Measurements from ENCODE around the gene DNAH1.
"Not testable (repeated sequence)": the region's sequence is repeated elsewhere in the genome, so short reads cannot be mapped to it uniquely, and the experiment has no call there.

DNAH1 gene

DNA sequence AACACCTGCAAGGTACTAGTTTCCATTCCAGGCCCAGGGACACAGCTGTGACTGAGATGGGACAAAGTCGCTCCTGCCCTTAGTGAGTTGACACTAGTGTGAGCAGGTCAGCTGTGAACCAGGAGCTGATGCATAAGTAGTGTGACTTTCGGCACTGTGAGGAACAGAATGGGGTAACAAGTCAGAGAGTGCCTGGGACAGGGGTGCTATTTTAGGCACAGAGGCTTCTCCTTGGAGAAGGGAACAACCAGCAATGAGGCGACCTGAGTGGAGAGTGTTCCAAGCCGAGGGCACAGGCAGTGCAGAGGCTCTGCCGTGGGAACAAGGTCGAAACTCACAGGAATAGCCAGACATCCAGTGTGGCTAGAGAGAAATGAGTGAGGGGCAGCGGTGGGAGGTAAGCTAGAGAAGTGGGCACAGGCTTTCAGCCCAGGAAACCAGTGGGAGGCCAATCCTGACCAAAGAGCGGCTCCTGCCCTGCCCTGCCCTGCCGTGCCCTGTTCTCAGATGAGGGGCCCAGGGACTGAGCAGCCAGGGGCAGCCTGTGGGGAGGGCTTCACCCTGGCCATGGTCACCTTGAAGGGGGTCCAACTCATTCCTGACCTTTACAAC is 14.2 kb downstream of the DNAH1 start:
- Histone ChIP-seq H3K27ac (no peak overlapping the region), H3K36me3 (replicated peaks) (no peaks in the 10 kb centered on the region), H3K4me3 (ENCODE audit: low read depth, low read length) (no peak overlapping the region), H3K27me3 (replicated peaks) (no peaks in the 10 kb centered on the region)
- in situ Hi-C loops (cut with HindIII; ENCODE audit: low pct_ligation_motif_present, low sequenced_read_pairs) = no loop called here
- TF ChIP-seq, protein P1, sequence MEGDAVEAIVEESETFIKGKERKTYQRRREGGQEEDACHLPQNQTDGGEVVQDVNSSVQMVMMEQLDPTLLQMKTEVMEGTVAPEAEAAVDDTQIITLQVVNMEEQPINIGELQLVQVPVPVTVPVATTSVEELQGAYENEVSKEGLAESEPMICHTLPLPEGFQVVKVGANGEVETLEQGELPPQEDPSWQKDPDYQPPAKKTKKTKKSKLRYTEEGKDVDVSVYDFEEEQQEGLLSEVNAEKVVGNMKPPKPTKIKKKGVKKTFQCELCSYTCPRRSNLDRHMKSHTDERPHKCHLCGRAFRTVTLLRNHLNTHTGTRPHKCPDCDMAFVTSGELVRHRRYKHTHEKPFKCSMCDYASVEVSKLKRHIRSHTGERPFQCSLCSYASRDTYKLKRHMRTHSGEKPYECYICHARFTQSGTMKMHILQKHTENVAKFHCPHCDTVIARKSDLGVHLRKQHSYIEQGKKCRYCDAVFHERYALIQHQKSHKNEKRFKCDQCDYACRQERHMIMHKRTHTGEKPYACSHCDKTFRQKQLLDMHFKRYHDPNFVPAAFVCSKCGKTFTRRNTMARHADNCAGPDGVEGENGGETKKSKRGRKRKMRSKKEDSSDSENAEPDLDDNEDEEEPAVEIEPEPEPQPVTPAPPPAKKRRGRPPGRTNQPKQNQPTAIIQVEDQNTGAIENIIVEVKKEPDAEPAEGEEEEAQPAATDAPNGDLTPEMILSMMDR (IDR thresholded peaks at IDR 0.05; ENCODE audit: low read depth, low read length, missing control alignments) = no peak
- DNase-seq = no peak

DNA sequence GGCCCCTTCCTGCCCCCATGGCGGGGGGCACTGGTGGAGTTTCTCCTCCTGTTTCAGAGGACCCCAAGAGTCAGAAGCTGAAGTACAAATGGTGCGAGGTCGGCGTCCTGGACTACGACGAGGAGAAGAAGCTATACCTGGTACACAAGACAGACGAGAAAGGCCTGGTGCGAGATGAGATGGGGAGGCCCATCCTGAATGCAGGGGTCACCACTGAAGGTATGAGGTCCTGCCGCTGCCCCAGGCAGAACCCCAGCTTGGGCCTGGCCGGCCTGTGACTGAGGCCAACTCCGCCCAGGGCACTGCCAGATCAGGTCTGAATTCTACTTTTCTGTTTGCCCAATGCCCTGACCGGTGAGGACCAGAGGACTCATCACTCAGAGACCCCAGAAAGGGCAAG is 15.0 kb downstream of the DNAH1 start:
- TF ChIP-seq, protein P1 (IDR thresholded peaks at IDR 0.05; ENCODE audit: low read depth, low read length, missing control alignments) = no peak
- Histone ChIP-seq H3K27ac (no peak overlapping the region), H3K4me3 (ENCODE audit: low read depth, low read length) (no peak overlapping the region), H3K27me3 (replicated peaks) (no peaks in the 10 kb centered on the region), H3K36me3 (replicated peaks) (no peaks in the 10 kb centered on the region)
- no peak for DNase-seq
- in situ Hi-C loops (cut with HindIII; ENCODE audit: low pct_ligation_motif_present, low sequenced_read_pairs) = no loop called here

DNA sequence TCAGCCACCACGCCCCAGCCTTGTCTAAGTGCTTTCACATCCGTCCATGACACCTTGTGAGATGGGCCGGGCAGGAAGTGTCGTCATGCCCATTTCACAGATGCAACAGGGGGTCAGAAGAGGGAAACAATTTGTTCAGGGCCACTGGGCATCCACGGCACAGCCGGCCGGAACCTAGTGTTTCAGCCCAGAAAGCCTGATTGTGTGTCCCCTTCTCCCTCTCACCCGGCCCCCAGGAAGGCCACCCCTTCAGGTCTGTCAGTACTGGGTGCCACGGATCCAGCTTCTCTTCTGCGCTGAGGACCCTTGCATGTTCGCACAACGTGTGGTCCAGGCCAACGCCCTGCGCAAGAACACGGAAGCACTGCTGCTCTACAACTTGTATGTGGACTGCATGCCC is 15.8 kb downstream of the DNAH1 start:
- no peak for DNase-seq
- in situ Hi-C loops (cut with HindIII; ENCODE audit: low pct_ligation_motif_present, low sequenced_read_pairs) = no loop called here
- H3K4me3 ChIP-seq (ENCODE audit: low read depth, low read length) = no peak overlapping the region
- TF ChIP-seq, protein P1 (IDR thresholded peaks at IDR 0.05; ENCODE audit: low read depth, low read length, missing control alignments) = no peak
- no peak overlapping the region for H3K27ac ChIP-seq
- no peaks in the 10 kb centered on the region for H3K36me3 ChIP-seq (replicated peaks)
- no peaks in the 10 kb centered on the region for H3K27me3 ChIP-seq (replicated peaks)

DNA sequence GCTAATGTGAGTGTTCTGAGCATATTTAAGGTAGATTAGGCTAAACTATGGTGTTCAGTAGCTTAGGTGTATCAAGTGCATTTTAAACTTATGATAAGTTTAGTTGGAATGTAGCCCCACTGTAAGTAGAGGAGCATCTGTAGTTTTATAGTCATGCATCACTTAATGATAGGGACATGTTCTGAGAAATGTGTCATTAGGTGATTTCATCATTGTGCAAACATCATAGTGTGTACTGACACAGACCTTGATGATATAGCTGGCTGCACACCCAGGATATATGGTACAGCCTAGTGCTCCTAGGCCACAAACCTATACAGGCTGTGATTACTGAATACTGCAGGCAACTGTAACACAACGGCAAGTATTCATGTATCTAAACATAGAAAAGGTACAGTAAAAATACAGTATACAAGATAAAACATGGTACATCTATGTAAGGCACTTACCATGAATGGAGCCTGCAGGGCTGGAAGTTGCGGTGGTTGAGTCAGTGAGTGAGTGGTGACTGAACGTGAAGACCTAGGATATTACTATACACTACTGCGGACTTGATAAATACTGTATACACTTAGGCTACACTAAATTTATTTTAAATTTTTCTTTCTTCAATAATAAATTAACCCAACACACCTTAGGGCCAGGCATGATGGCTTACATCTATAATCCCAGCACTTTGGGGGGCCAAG is 17.9 kb downstream of the DNAH1 start:
- H3K36me3 ChIP-seq (replicated peaks) = no peaks in the 10 kb centered on the region
- no peak for DNase-seq

DNA sequence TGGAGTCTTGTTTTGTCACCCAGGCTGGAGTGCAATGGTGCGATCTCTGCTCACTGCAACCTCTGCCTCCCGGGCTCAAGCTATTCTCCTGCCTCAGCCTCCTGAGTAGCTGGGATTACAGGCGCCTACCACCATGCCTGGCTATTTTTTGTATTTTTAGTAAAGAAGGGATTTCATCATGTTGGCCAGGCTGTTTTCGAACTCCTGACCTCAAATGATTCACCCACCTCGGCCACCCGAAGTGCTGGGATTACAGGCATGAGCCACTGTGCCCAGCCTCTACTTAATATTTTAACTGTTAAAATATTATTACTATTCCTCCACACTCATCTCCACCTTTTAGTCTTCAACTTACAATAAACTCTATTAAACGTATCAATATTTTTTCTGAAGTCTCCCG is 22.0 kb downstream of the DNAH1 start:
- H3K36me3 ChIP-seq (replicated peaks); H3K27ac ChIP-seq; H3K27me3 ChIP-seq (replicated peaks); H3K4me3 ChIP-seq (ENCODE audit: low read depth, low read length); in situ Hi-C loops (cut with HindIII; ENCODE audit: low pct_ligation_motif_present, low sequenced_read_pairs): not testable (repeated sequence)
- peak; percentile 26 for DNase-seq

More for the DNA sequence above, 17.9 kb downstream of the DNAH1 start:
- TF ChIP-seq, protein P1 (IDR thresholded peaks at IDR 0.05; ENCODE audit: low read depth, low read length, missing control alignments) = no peak
- Histone ChIP-seq H3K27me3 (replicated peaks) (no peaks in the 10 kb centered on the region), H3K4me3 (ENCODE audit: low read depth, low read length) (no peak overlapping the region), H3K27ac (no peak overlapping the region)
- in situ Hi-C loops (cut with HindIII; ENCODE audit: low pct_ligation_motif_present, low sequenced_read_pairs) = no loop called here

DNA sequence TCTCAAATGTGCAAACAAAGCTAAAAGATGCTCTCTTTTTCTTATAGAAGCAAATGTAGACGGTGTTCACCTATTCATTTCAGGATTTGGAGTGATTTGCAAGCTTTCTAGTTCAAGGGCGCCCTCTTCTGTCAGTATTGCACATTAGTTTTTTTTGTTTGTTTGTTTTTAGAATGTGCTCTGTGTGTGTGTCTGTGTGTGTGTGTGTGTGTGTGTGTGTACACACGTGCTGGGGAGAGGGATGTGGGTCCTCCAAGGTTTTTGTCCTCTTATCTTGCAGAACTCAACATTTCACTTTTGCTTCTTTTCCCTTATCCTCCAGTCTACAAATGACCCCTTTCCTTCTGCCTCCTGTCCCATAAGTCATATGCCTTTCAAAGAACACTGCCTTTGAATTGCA is 23.5 kb downstream of the DNAH1 start:
- Histone ChIP-seq H3K36me3 (replicated peaks) (no peaks in the 10 kb centered on the region), H3K4me3 (ENCODE audit: low read depth, low read length) (no peak overlapping the region), H3K27ac (no peak overlapping the region), H3K27me3 (replicated peaks) (no peaks in the 10 kb centered on the region)
- peak; percentile 68 for DNase-seq
- TF ChIP-seq, protein P1 (IDR thresholded peaks at IDR 0.05; ENCODE audit: low read depth, low read length, missing control alignments) = peak; percentile 65
- in situ Hi-C loops (cut with HindIII; ENCODE audit: low pct_ligation_motif_present, low sequenced_read_pairs) = no loop called here

All from brain microvascular endothelial cell (primary cell).